Stomach smooth muscle (tissue), 2 donors: ENCODE results near the gene PPIL4.

Experiments
- H3K27ac ChIP-seq: one replicate; pipeline ENCODE4 v1.7.0; 2013; ENCODE audit warnings: mild to moderate bottlenecking, low read length, inconsistent platforms
- H3K27me3 ChIP-seq, 2 donors: one replicate each; pipeline ENCODE4 v1.7.0; 2013; ENCODE audit warnings: low read length in 2 of 2; ENCODE audit not compliant: insufficient read depth in 2 of 2, control insufficient read depth in 1 of 2
- H3K36me3 ChIP-seq, 2 donors: one replicate each; pipeline ENCODE4 v1.7.0; 2013; ENCODE audit warnings: low read length in 2 of 2; ENCODE audit not compliant: control insufficient read depth in 2 of 2, insufficient read depth in 2 of 2
- H3K4me1 ChIP-seq: one replicate; pipeline ENCODE4 v1.7.0; 2013; ENCODE audit warnings: low read length; ENCODE audit not compliant: control insufficient read depth, insufficient read depth
- H3K4me3 ChIP-seq, 2 donors: one replicate each; pipeline ENCODE4 v1.7.0; 2013; ENCODE audit warnings: low read length in 2 of 2
- H3K9ac ChIP-seq, 2 donors: one replicate each; pipeline ENCODE4 v1.7.0; 2013; ENCODE audit warnings: low read length in 2 of 2, mild to moderate bottlenecking in 1 of 2
- H3K9me3 ChIP-seq, 2 donors: one replicate each; pipeline ENCODE4 v1.7.0; 2013; ENCODE audit warnings: low read length in 2 of 2; ENCODE audit not compliant: control insufficient read depth in 2 of 2
- donor health status: healthy.
- donor health status: Pancreatic carcinoma.

Gene PPIL4

DNA sequence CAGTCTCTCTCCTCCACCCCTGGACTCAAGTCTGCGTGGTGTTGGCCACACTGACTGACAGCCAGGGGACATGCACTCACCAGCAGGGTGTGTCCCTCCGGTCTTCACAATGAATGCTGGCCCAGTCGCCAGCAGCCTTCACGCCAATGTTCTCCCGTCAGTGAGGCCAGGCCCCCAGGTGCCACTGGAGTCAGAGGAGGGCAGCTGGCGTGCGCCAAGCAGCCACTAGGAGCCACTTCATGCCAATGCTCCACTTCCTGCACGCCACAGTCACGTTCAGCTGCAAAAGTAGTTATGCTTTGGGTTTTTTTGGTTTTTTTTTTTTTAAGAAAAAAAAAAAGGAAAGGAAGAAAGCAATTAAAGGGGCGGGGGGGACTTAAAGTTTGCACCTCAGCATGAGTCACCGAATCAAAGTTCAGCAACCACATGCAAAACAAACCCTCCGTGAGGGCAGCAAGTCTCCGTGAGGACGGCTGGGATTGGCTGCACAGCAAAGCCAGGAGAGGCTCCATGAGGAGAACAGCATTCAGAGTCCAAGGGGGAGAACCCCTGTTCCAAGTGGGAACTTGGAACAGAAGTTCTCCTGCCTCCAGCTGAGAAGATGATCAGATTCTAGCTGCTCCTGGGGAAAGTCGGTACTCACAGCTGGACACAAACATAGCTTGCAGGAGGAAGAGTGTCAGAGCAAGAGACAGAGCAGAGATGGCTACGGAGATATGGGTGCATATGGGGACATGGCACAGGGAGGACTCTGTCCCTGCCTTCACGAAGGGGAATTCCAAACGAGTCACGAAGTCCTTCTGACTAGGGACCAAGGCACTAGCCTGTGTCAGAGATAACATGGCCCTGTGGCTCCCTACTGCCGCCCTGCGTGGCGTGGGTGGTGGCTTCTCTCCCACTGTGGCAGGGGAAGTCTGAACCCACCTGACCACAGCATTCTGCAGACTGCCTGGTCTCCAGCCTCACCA lies 60.8 kb downstream of the PPIL4 start, which contains the start of gene ZC3H12D:
Gene ZC3H12D (minus strand): TSS at position 282 of the 968 bp plus-strand sequence. CDS start 10,471 bp downstream, outside the sequence.
- H3K4me1 ChIP-seq, result peaks cover 6% of the 10 kb centered on the region
- no peaks in the 10 kb centered on the region for H3K36me3 ChIP-seq
- no peak within 1 kb of the TSS for H3K4me3 ChIP-seq
- no peaks in the 10 kb centered on the region for H3K27me3 ChIP-seq
- H3K27ac ChIP-seq, result no peak within 1 kb of the TSS
- no peak within 1 kb of the TSS for H3K9ac ChIP-seq
- H3K9me3 ChIP-seq, result no peaks in the 10 kb centered on the region

DNA sequence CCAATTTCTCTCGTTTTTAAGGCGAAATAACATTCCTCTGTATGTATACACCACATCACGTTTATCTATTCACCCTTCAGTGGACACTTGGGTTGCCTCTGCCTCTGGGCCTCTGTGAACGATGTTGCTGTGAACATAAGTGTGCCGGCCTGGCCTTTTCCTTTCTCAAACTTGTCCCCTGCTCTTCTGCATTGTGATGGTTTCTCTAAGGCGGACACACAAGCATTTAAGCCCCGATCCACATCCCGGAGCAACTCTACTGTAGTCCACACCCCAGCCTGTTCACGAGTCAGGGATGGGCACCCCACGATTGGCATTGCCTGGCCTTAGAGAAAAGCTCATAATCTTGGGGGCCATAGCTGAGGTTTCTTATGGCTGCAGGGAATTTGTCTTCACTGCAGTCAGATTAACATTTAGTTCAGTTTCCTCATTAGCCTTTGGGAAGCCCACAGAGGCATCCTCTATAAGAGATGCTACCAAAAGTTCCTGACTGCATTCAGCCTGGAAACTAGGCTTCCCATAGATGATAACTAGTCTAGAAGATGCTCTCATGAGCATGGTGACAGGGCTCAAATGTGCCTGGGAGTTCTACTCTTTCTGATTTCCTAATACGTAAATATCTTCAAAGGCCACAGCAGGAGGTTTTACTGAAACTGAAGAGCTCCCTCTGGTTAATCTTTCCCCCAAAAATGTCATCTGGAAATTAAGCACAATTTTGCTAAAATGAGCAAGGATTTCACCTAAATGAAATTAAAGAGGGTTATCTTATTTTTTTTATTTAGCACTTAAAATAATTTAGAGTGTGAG lies 61.8 kb downstream of the PPIL4 start:
- H3K9ac ChIP-seq, result no peak overlapping the region
- H3K4me3 ChIP-seq, result no peak overlapping the region
- peaks cover 6% of the 10 kb centered on the region for H3K4me1 ChIP-seq
- H3K9me3 ChIP-seq, result no peaks in the 10 kb centered on the region
- H3K27me3 ChIP-seq, result no peaks in the 10 kb centered on the region
- H3K36me3 ChIP-seq, result no peaks in the 10 kb centered on the region
- no peak overlapping the region for H3K27ac ChIP-seq

DNA sequence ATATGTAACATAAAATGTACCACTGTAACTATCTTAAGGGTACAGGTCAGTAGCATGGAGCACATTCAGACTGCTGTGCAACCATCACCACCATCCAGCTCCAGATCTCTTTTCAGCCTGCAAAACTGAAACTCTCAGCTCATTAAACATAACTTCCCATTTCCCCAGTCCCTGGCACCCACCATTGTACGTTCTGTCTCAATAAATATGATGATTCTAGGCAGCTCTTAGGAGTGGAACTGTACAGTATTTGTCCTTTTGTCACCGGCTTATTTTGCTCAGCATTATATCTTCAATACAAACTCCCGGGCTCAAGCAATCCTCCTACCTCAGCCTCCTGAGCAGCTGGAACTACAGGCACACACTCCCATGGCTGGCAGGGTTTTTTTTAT lies 62.5 kb downstream of the PPIL4 start:
- Histone ChIP-seq H3K27me3 (no peaks in the 10 kb centered on the region), H3K9ac (no peak overlapping the region), H3K4me1 (peaks cover 6% of the 10 kb centered on the region), H3K27ac (no peak overlapping the region), H3K36me3 (no peaks in the 10 kb centered on the region), H3K9me3 (no peaks in the 10 kb centered on the region), H3K4me3 (no peak overlapping the region)

DNA sequence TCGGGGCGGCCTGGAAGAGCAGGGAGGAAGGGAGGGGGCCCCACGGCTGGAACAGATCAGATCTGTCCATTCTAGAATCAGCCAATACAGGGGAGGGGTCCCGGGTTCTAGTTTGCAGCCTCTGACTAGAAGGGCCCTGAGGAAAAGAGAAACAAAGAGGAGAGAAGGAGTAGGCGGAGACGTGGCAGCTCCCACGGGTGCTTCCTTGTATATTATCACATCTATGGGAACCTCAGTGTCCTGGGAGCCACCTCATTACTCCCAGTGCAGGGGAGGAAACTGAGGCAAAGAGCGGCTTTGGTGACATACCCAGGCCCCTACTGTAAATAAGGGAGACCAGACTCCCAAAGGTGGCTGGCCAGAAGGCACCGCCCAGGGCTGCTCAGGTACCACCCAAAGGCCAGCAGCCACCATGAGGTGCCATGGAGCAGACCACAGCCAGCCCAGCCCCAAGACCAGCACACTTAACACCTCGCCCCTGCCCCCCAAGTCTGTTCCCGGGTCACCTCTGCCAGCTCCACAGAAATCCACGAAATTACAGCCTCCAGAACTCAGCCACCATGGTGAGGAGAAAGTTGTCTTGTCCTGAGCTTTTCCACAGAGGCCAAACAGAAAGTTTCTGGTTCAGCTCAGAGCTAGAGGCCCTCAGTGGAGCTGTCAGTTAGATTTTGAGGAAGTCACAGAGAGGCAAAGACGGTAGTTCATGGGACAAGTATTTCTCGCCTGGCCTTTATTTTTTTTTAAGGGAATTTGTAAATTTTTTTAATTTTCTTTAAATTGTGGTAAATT lies 63.1 kb downstream of the PPIL4 start:
- peaks cover 6% of the 10 kb centered on the region for H3K4me1 ChIP-seq
- peak overlapping the region; percentile 41 for H3K27ac ChIP-seq
- H3K9me3 ChIP-seq, result no peaks in the 10 kb centered on the region
- no peaks in the 10 kb centered on the region for H3K27me3 ChIP-seq
- H3K4me3 ChIP-seq, result peak overlapping the region in 1 of 2 donors; percentile 22
- H3K9ac ChIP-seq, result peak overlapping the region in 1 of 2 donors; percentile 33
- no peaks in the 10 kb centered on the region for H3K36me3 ChIP-seq

DNA sequence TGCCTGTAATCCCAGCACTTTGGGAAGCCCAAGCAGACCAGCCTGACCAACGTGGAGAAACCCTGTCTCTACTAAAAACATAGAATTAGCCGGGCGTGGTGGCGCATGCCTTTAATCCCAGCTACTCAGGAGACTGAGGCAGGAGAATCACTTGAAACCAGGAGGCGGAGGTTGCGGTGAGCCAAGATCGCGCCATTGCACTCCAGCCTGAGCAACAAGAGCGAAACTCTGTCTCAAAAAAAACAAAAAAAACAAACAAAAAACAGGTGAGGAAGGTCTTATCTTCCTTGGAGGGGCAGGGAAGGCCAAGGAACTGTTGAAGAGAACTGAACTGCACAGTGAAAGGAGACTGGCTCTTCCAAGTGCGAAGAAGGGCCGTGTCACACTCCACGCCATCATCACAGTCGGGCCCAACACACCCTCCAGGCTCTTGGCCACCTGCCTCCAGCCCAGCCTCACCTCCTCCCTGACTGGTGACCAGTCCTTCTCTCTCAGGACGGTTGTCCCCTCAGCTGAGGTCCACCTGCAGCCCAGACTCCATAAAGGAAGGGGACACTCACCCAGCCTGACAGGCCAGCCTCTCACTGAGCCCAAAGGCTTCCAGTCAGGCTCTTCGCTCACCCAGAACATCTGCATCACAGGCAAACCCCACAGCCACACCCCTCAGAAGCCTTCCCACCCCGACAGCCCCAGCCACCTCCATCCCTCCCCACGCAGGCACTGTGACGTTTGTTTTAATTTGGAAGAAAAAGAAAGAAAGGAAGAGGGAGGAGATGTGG lies 65.2 kb downstream of the PPIL4 start:
- no peaks in the 10 kb centered on the region for H3K9me3 ChIP-seq
- H3K9ac ChIP-seq, result no peak overlapping the region
- H3K27ac ChIP-seq, result no peak overlapping the region
- H3K4me1 ChIP-seq, result peaks cover 6% of the 10 kb centered on the region
- H3K4me3 ChIP-seq, result no peak overlapping the region
- H3K27me3 ChIP-seq, result no peaks in the 10 kb centered on the region
- H3K36me3 ChIP-seq, result no peaks in the 10 kb centered on the region

DNA sequence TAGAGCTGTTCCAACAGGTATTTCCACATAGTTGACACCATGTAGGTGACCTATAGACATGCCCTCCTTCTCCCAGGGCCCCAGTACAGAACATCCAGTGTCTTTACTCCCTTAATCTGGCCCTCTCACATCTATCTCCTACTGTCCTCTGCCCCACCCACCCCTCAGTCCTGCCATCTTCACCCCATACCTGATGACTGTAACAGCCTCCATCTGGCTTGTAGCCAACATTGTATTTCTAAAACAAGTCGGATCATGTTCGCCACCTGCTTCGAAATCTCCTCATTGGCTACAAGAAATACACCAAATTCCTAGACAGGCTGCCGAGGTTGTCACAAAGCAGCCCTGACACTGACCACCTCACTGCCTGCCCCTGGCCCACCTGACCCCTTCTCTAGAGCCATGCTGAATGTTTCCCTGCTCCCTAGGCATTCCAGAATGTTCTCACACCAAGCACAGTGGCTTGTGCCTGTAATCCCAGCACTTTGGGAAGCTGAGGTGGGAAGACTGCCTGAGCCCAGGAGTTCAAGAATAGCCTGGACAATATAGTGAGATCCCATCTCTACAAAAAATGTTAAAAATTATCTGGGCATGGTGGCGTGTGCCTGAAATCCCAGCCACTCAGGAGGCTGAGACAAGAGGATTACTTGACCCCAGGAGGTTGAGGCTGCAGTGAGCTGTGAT lies 67.1 kb downstream of the PPIL4 start:
- no peaks in the 10 kb centered on the region for H3K9me3 ChIP-seq
- no peaks in the 10 kb centered on the region for H3K27me3 ChIP-seq
- no peak overlapping the region for H3K4me3 ChIP-seq
- H3K9ac ChIP-seq, result no peak overlapping the region
- H3K4me1 ChIP-seq, result no peaks in the 10 kb centered on the region
- H3K36me3 ChIP-seq, result no peaks in the 10 kb centered on the region
- H3K27ac ChIP-seq, result no peak overlapping the region

DNA sequence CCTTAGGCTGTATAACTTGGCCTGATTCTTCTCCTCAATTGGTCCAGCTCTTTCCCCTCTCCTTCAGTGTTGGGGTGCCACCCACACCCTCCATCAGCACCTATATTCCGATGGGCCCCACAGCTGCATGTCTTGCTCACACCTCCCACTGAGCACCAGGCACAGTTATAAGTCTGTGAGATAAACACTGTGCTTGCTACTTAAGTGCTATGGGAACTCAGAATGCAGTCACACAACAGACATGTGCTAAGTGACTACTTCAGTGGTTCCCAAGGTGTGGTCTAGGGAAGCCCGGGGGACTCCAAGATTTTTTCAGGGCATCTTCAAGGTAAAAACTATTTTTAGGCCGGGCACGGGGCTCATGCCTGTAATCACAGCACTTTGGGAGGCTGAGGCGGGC lies 68.3 kb downstream of the PPIL4 start:
- no peaks in the 10 kb centered on the region for H3K27me3 ChIP-seq
- no peak overlapping the region for H3K4me3 ChIP-seq
- no peak overlapping the region for H3K9ac ChIP-seq
- no peaks in the 10 kb centered on the region for H3K36me3 ChIP-seq
- H3K27ac ChIP-seq, result no peak overlapping the region
- no peaks in the 10 kb centered on the region for H3K4me1 ChIP-seq
- no peaks in the 10 kb centered on the region for H3K9me3 ChIP-seq

DNA sequence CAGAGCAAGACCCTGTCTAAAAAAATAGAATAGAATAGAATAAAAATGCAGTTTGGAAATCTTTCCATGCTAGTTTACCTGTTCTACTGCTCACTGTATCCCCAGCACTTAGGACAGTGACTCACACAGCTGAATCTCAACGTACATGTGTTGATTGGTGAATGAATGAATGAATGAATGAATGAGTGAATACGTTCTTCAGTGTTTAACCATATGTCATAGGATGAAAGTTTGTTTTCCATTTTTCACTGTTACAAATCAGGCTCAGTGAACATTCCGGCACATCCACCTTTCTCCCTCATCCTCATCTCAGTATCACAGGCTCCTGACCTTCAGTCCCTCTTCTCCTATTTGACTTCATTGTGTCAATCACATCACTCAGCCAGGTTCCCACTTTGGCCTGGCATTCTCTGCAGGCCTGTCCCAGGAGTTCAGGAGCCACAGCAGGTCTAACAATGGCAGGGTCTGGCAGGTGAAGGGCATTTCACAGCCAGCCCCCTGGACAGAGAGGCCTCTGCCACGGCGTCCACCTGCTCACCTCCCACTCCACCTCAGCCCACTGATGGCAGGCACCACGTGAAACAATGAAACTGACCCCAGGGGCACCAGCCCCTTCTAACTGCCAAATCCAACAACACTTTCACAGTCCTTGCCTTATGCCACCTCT lies 68.9 kb downstream of the PPIL4 start:
- Histone ChIP-seq H3K36me3 (no peaks in the 10 kb centered on the region), H3K4me1 (no peaks in the 10 kb centered on the region), H3K9me3 (no peaks in the 10 kb centered on the region), H3K27me3 (no peaks in the 10 kb centered on the region), H3K4me3 (no peak overlapping the region), H3K9ac (no peak overlapping the region), H3K27ac (no peak overlapping the region)

DNA sequence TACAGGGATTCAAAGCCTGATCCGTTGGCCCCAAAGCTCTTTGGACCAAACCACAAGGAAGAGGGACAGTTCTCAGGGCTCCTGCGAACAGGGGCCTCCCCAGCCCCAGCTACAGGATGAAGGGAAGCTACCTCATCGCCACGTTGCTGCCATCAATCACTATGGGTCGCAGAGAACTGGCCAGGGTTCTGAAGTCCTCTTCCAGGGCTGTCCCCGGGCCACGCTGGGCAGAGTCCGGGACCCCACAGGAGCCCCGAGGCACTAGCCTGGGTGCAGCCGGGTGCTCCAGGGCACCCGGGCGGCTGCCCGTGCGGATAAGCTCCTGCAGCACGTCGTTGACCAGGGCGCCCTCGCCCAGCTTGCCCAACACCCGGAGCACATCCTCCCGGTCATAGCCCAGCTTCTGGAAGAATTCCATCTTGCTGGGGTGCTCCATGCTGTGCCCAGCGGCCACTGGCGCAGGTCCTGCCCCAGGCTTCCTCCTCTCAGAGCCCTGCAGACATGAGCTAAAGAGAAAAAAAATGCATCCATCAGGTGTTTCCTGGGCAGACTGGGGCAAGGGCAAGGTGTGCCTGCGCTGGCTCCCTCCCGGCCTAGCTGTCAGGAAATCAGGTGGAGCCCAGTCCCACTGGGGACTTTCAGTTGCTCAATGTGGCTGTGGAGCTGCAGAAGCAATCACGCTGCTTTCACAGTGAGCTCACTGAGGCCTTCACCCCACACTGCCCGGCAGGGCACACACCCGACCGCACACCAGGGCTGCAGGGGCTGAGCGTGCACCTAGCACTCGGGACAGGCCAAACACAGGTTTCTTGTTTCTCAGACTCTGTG lies 71.5 kb downstream of the PPIL4 start:
- Histone ChIP-seq H3K9ac (no peak overlapping the region), H3K9me3 (no peaks in the 10 kb centered on the region), H3K27ac (no peak overlapping the region), H3K36me3 (no peaks in the 10 kb centered on the region), H3K4me3 (no peak overlapping the region), H3K27me3 (no peaks in the 10 kb centered on the region), H3K4me1 (no peaks in the 10 kb centered on the region)
